Measurements from ENCODE around the gene SEPHS1.

The SEPHS1 gene

GRCh38 chr10:13366891-13367290, 18.8 kb upstream of the SEPHS1 start:
- H3K4me3 ChIP-seq (ENCODE audit: low read length) = no peak overlapping the region
- no peak for DNase-seq (ENCODE audit: low read depth, low spot score)

- DNase-seq (ENCODE audit: low read depth, low spot score) = no peak
- no peak overlapping the region for H3K4me3 ChIP-seq (ENCODE audit: low read length)
Observed at GRCh38 chr10:13365831-13366230, 17.7 kb upstream of the SEPHS1 start.

- DNase-seq (ENCODE audit: low read depth, low spot score) = no peak
- H3K4me3 ChIP-seq (ENCODE audit: low read length) = no peak overlapping the region
Observed at GRCh38 chr10:13365243-13365642, 17.1 kb upstream of the SEPHS1 start.

GRCh38 chr10:13360587-13360986, 12.5 kb upstream of the SEPHS1 start:
- no peak overlapping the region for H3K4me3 ChIP-seq (ENCODE audit: low read length)
- DNase-seq (ENCODE audit: low read depth, low spot score) = no peak

- H3K4me3 ChIP-seq (ENCODE audit: low read length) = no peak overlapping the region
- no peak for DNase-seq (ENCODE audit: low read depth, low spot score)
Observed at GRCh38 chr10:13356392-13356791, 8.3 kb upstream of the SEPHS1 start.

- H3K4me3 ChIP-seq (ENCODE audit: low read length) = no peak overlapping the region
- DNase-seq (ENCODE audit: low read depth, low spot score) = no peak
Observed at GRCh38 chr10:13354783-13355182, 6.7 kb upstream of the SEPHS1 start.

GRCh38 chr10:13352519-13352918, 4.4 kb upstream of the SEPHS1 start:
- no peak for DNase-seq (ENCODE audit: low read depth, low spot score)
- no peak overlapping the region for H3K4me3 ChIP-seq (ENCODE audit: low read length)

GRCh38 chr10:13351340-13351915, 3.3 kb upstream of the SEPHS1 start:
- peak; percentile 55 for DNase-seq (ENCODE audit: low read depth, low spot score)
- H3K4me3 ChIP-seq (ENCODE audit: low read length) = no peak overlapping the region

GRCh38 chr10:13349463-13350274, 1.6 kb upstream of the SEPHS1 start:
- no peak for DNase-seq (ENCODE audit: low read depth, low spot score)
- H3K4me3 ChIP-seq (ENCODE audit: low read length) = peak overlapping the region; percentile 61

- peak; percentile 68 for DNase-seq (ENCODE audit: low read depth, low spot score)
- peak overlapping the region; percentile 80 for H3K4me3 ChIP-seq (ENCODE audit: low read length)
Observed at GRCh38 chr10:13347500-13348156, 465 bp downstream of the SEPHS1 start.

- DNase-seq (ENCODE audit: low read depth, low spot score) = no peak
- H3K4me3 ChIP-seq (ENCODE audit: low read length) = peak overlapping the region; percentile 80
Observed at GRCh38 chr10:13347043-13347499, 1.0 kb downstream of the SEPHS1 start.

- peak overlapping the region; percentile 80 for H3K4me3 ChIP-seq (ENCODE audit: low read length)
- no peak for DNase-seq (ENCODE audit: low read depth, low spot score)
Observed at GRCh38 chr10:13346283-13347042, 1.6 kb downstream of the SEPHS1 start.

GRCh38 chr10:13340626-13341376, 7.3 kb downstream of the SEPHS1 start:
- DNase-seq (ENCODE audit: low read depth, low spot score) = peak; percentile 82

GRCh38 chr10:13340068-13340467, 8.0 kb downstream of the SEPHS1 start:
- H3K4me3 ChIP-seq (ENCODE audit: low read length) = no peak overlapping the region
- DNase-seq (ENCODE audit: low read depth, low spot score) = no peak

More at GRCh38 chr10:13340626-13341376, 7.3 kb downstream of the SEPHS1 start:
- H3K4me3 ChIP-seq (ENCODE audit: low read length) = peak overlapping the region; percentile 23; the same call in 1 of the 2 replicates

- H3K4me3 ChIP-seq (ENCODE audit: low read length) = no peak overlapping the region
- DNase-seq (ENCODE audit: low read depth, low spot score) = no peak
Observed at GRCh38 chr10:13338390-13339110, 9.5 kb downstream of the SEPHS1 start.

- DNase-seq (ENCODE audit: low read depth, low spot score) = no peak
- H3K4me3 ChIP-seq (ENCODE audit: low read length) = no peak overlapping the region
Observed at GRCh38 chr10:13337827-13338196, 10.3 kb downstream of the SEPHS1 start.

GRCh38 chr10:13337128-13337826, 10.8 kb downstream of the SEPHS1 start:
- H3K4me3 ChIP-seq (ENCODE audit: low read length) = no peak overlapping the region
- DNase-seq (ENCODE audit: low read depth, low spot score) = no peak

GRCh38 chr10:13335881-13336280, 12.2 kb downstream of the SEPHS1 start:
- no peak overlapping the region for H3K4me3 ChIP-seq (ENCODE audit: low read length)
- DNase-seq (ENCODE audit: low read depth, low spot score) = no peak

Measured in Jurkat, Clone E6-1 (cell line).